SU-DHL-6 (cell line): ENCODE measurements around the gene DBX1.

Experiments used
- CTCF ChIP-seq: fragments of 200-600 bp; sonication (generic); IDR thresholded peaks from one replicate; pipeline ENCODE4 v1.5.1; 2017; ENCODE audit warnings: antibody characterized with exemption, mild to moderate bottlenecking, low read length, moderate library complexity; ENCODE audit not compliant: insufficient read depth, poor library complexity, severe bottlenecking
- EZH2phosphoT487 ChIP-seq: fragments of 200-600 bp; sonication (generic), shearing (Covaris generic); conservative IDR thresholded peaks from 2 replicates; pipeline ENCODE4 v1.6.1; 2018; ENCODE audit warnings: mild to moderate bottlenecking, antibody characterized with exemption, low read length, moderate library complexity, mixed read lengths

- no peak for TF ChIP-seq CTCF
- no peak for TF ChIP-seq EZH2phosphoT487
Observed at GRCh38 chr11:20155683-20156279, 4.5 kb downstream of the DBX1 start.
